Measurements from ENCODE around the gene RDH5.

DNA sequence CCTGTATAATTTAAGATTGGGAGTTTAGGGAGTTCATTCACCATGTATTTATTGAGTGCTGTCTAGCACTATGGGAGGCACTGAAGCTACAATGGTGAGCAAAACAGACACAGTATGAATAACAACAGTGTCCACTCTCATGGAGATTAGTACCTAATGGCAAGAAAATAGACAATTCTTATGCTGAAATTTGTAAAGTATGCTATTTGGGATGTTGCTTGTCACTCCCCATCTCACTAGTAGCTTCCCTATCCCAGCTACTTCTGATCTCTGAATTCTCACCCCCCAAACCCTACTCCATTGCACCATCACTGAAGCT, 26.7 kb downstream of the RDH5 start:
- TF ChIP-seq, protein P1, sequence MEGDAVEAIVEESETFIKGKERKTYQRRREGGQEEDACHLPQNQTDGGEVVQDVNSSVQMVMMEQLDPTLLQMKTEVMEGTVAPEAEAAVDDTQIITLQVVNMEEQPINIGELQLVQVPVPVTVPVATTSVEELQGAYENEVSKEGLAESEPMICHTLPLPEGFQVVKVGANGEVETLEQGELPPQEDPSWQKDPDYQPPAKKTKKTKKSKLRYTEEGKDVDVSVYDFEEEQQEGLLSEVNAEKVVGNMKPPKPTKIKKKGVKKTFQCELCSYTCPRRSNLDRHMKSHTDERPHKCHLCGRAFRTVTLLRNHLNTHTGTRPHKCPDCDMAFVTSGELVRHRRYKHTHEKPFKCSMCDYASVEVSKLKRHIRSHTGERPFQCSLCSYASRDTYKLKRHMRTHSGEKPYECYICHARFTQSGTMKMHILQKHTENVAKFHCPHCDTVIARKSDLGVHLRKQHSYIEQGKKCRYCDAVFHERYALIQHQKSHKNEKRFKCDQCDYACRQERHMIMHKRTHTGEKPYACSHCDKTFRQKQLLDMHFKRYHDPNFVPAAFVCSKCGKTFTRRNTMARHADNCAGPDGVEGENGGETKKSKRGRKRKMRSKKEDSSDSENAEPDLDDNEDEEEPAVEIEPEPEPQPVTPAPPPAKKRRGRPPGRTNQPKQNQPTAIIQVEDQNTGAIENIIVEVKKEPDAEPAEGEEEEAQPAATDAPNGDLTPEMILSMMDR (conservative IDR thresholded peaks at IDR 0.05), result no peak
- no peak for TF ChIP-seq EZH2 (IDR thresholded peaks at IDR 0.05; ENCODE audit: low read depth)
